ENCODE results near the gene CCDC120.
A peak's percentile ranks its signal among the peaks of the same experiment; 100 is the strongest.

CCDC120 gene

GRCh38 chrX:49063715-49064114, 4.9 kb downstream of the CCDC120 start:
- DNase-seq = no peak

GRCh38 chrX:49064303-49064702, 5.5 kb downstream of the CCDC120 start:
- no peak for DNase-seq

GRCh38 chrX:49064735-49065134, 5.9 kb downstream of the CCDC120 start:
- no peak for DNase-seq

- no peak for DNase-seq
These were observed 7.5 kb downstream of the CCDC120 start for GRCh38 chrX:49066278-49066677.

- DNase-seq = no peak
These were observed 7.9 kb downstream of the CCDC120 start for GRCh38 chrX:49066690-49067089.

- DNase-seq = no peak
These were observed 8.7 kb downstream of the CCDC120 start for GRCh38 chrX:49067285-49068120.

GRCh38 chrX:49069038-49069437, 10.2 kb downstream of the CCDC120 start:
- no peak for DNase-seq

- DNase-seq = no peak
These were observed 12.2 kb downstream of the CCDC120 start for GRCh38 chrX:49070988-49071387.

GRCh38 chrX:49071877-49072711, 13.3 kb downstream of the CCDC120 start:
- no peak for DNase-seq

- DNase-seq = no peak
These were observed 13.9 kb downstream of the CCDC120 start for GRCh38 chrX:49072712-49073095.

GRCh38 chrX:49073601-49074575, 15.1 kb downstream of the CCDC120 start, which contains the start of gene PRAF2:
Gene PRAF2 (minus strand): TSS chrX:49074002. CDS start chrX:49073987, 15 bp downstream.
- DNase-seq = peak; percentile 94

GRCh38 chrX:49075347-49075746, 16.5 kb downstream of the CCDC120 start:
- no peak for DNase-seq

GRCh38 chrX:49077941-49078340, 19.1 kb downstream of the CCDC120 start:
- no peak for DNase-seq

- DNase-seq = peak; percentile 55
These were observed 21.0 kb downstream of the CCDC120 start, which contains the start of gene WDR45 for GRCh38 chrX:49079489-49080428. Gene WDR45 (minus strand): TSS chrX:49079887. CDS start chrX:49078095, 1,792 bp downstream.

- no peak for DNase-seq
These were observed 23.6 kb downstream of the CCDC120 start for GRCh38 chrX:49082271-49082871.

GRCh38 chrX:49089553-49089952, 30.8 kb downstream of the CCDC120 start:
- no peak for DNase-seq

- DNase-seq = no peak
These were observed 37.6 kb downstream of the CCDC120 start for GRCh38 chrX:49096419-49096818.

GRCh38 chrX:49100704-49101628, 42.2 kb downstream of the CCDC120 start:
- peak; percentile 93 for DNase-seq

GRCh38 chrX:49101629-49101984, 42.8 kb downstream of the CCDC120 start:
- peak; percentile 3 for DNase-seq

GRCh38 chrX:49102190-49102589, 43.4 kb downstream of the CCDC120 start:
- DNase-seq = no peak
